Left lung (tissue), 10 donors: Measurements from ENCODE around the gene EIF1AD. TPM values are rescaled to one million over a fixed set of nuclear protein-coding genes. Genes with fewer than 3 reads are reported as not detected.

Experiments
- ATAC-seq: fragments of 200-7000 bp; cut with Tn5 transposase; one replicate; pipeline ENCODE4 v1.9.1; 2020; ENCODE audit warnings: moderate library complexity
- DNase-seq, 4 donors: peaks; one replicate each; pipeline ENCODE4 v3.0.0-alpha.2; 2013 to 2020
- H3K27ac ChIP-seq, 2 donors: fragments of 200-600 bp; sonication (generic) in 1 of 2; one replicate each; pipeline versions ENCODE4 v1.5.0 to v1.8.0; 2020 to 2021
- H3K27me3 ChIP-seq, 2 donors: fragments of 200-600 bp; sonication (generic) in 1 of 2; one replicate each; pipeline versions ENCODE4 v1.5.0 to v1.8.0; 2020 to 2021
- H3K36me3 ChIP-seq, 2 donors: fragments of 200-600 bp; sonication (generic) in 1 of 2; one replicate each; pipeline versions ENCODE4 v1.5.0 to v1.8.0; 2020 to 2021
- H3K4me1 ChIP-seq, 2 donors: fragments of 200-600 bp; one replicate each; pipeline ENCODE4 v1.8.0; 2021
- H3K4me3 ChIP-seq, 2 donors: fragments of 200-600 bp; sonication (generic) in 1 of 2; one replicate each; pipeline versions ENCODE4 v1.5.0 to v1.8.0; 2020 to 2021; ENCODE audit warnings: mild to moderate bottlenecking in 1 of 2
- H3K9me3 ChIP-seq, 2 donors: fragments of 200-600 bp; sonication (generic) in 1 of 2; one replicate each; pipeline versions ENCODE4 v1.5.0 to v1.8.0; 2020 to 2021
- CTCF ChIP-seq, 2 donors: fragments of 200-600 bp; sonication (generic) in 1 of 2; IDR thresholded peaks; one replicate each; pipeline versions ENCODE4 v1.5.0 to v1.8.0; 2021; ENCODE audit warnings: antibody characterized with exemption in 2 of 2
- intact Hi-C, 2 donors: fragments of 100-400 bp; cut with DNase I; formaldehyde crosslinking; loops; one replicate each; pipeline versions ENCODE4 v1.11.2 to v1.14.2; 2022
- polyA plus RNA-seq, 6 donors: library from polyadenylated mRNA; unstranded; fragments of 120-200 nt; gene quantifications; one replicate each; pipeline ENCODE4 v1.2.1, GENCODE V29; 2013; ENCODE audit not compliant: insufficient read length in 6 of 6
- total RNA-seq, 2 donors: library from RNA; stranded (reverse); fragmentation: NEBNext Ultra II Directional; extraction: Animal tissue kit (Norgen Biotek cat#: 25700); gene quantifications; one replicate each; pipeline ENCODE4 v1.2.1, GENCODE V29; 2021
- donor health status: DM: no; HTN: yes; CAD: no.
- donor health status: DM: no; HTN: no; CAD: no.

Gene EIF1AD
- total and polyA plus RNA-seq, 8 donors, result 23.6 to 30.5 (median 28.8) TPM

GRCh38 chr11:66042996-66043906, 41.3 kb upstream of the EIF1AD start:
- intact Hi-C loops, result no loop called here
- Histone ChIP-seq H3K4me1 (peaks cover 0 to 4% of the 10 kb centered on the region in 2 donors), H3K36me3 (no peaks in the 10 kb centered on the region), H3K9me3 (no peaks in the 10 kb centered on the region), H3K27ac (no peak overlapping the region), H3K4me3 (no peak overlapping the region), H3K27me3 (peaks cover 0 to 10% of the 10 kb centered on the region in 2 donors)
- ATAC-seq, result no peak
- DNase-seq, result peak in 1 of 4 donors; percentile 73
- TF ChIP-seq CTCF (IDR thresholded peaks at IDR 0.05), result no peak

GRCh38 chr11:66042227-66042995, 40.5 kb upstream of the EIF1AD start:
- H3K36me3 ChIP-seq, result no peaks in the 10 kb centered on the region
- intact Hi-C loops, result no loop called here
- no peak overlapping the region for H3K4me3 ChIP-seq
- H3K27me3 ChIP-seq, result peaks cover 0 to 2% of the 10 kb centered on the region in 2 donors
- ATAC-seq, result no peak
- no peak overlapping the region for H3K27ac ChIP-seq
- no peaks in the 10 kb centered on the region for H3K9me3 ChIP-seq
- TF ChIP-seq CTCF (IDR thresholded peaks at IDR 0.05), result no peak
- peak in 1 of 4 donors; percentile 59 for DNase-seq
- peaks cover 0 to 4% of the 10 kb centered on the region in 2 donors for H3K4me1 ChIP-seq

GRCh38 chr11:66039765-66040164, 37.8 kb upstream of the EIF1AD start:
- no peaks in the 10 kb centered on the region for H3K4me1 ChIP-seq

GRCh38 chr11:66037327-66037726, 35.4 kb upstream of the EIF1AD start:
- Histone ChIP-seq H3K9me3 (no peaks in the 10 kb centered on the region), H3K4me3 (no peak overlapping the region), H3K36me3 (no peaks in the 10 kb centered on the region), H3K4me1 (no peaks in the 10 kb centered on the region), H3K27me3 (peaks cover 0 to 12% of the 10 kb centered on the region in 2 donors), H3K27ac (no peak overlapping the region)
- TF ChIP-seq CTCF (IDR thresholded peaks at IDR 0.05), result no peak
- intact Hi-C loops, result no loop called here
- no peak for DNase-seq
- ATAC-seq, result no peak

More at GRCh38 chr11:66039765-66040164, 37.8 kb upstream of the EIF1AD start:
- no peak overlapping the region for H3K4me3 ChIP-seq
- peaks cover 0 to 5% of the 10 kb centered on the region in 2 donors for H3K27me3 ChIP-seq
- no peak for TF ChIP-seq CTCF (IDR thresholded peaks at IDR 0.05)
- intact Hi-C loops, result no loop called here
- H3K9me3 ChIP-seq, result no peaks in the 10 kb centered on the region
- DNase-seq, result peak in 1 of 4 donors; percentile 21
- no peaks in the 10 kb centered on the region for H3K36me3 ChIP-seq
- ATAC-seq, result no peak
- H3K27ac ChIP-seq, result no peak overlapping the region

GRCh38 chr11:66036334-66036710, 34.4 kb upstream of the EIF1AD start:
- ATAC-seq (no peak), DNase-seq (no peak)
- no peak overlapping the region for H3K27ac ChIP-seq
- no peaks in the 10 kb centered on the region for H3K36me3 ChIP-seq
- TF ChIP-seq CTCF (IDR thresholded peaks at IDR 0.05), result no peak
- H3K27me3 ChIP-seq, result peaks cover 0 to 12% of the 10 kb centered on the region in 2 donors
- H3K4me1 ChIP-seq, result no peaks in the 10 kb centered on the region
- no peak overlapping the region for H3K4me3 ChIP-seq
- no peaks in the 10 kb centered on the region for H3K9me3 ChIP-seq
- intact Hi-C loops, result no loop called here
